Brain microvascular endothelial cell (primary cell): ENCODE results near the gene ERG.

ENCODE experiments used
- DNase-seq: peaks from one replicate; pipeline ENCODE4 v3.0.0-alpha.2; 2020
- H3K27ac ChIP-seq: fragments of 250-450 bp; sonication (Bioruptor Pico); 2 replicates; pipeline ENCODE4 v1.5.1; 2020; ENCODE audit warnings: mild to moderate bottlenecking, moderate library complexity
- H3K27me3 ChIP-seq: fragments of 250-450 bp; sonication (Bioruptor Pico); replicated peaks from 2 replicates; pipeline ENCODE4 v1.5.1; 2020; ENCODE audit warnings: mild to moderate bottlenecking
- H3K36me3 ChIP-seq: fragments of 250-450 bp; sonication (Bioruptor Pico); replicated peaks from 2 replicates; pipeline ENCODE4 v1.5.1; 2020; ENCODE audit warnings: mild to moderate bottlenecking
- H3K4me3 ChIP-seq: 2 replicates; pipeline ENCODE4 v1.5.1; 2011; ENCODE audit warnings: low read depth, mild to moderate bottlenecking, control low read depth, low read length, moderate library complexity
- CTCF ChIP-seq: IDR thresholded peaks from 2 replicates; pipeline ENCODE4 v1.5.1; 2011; ENCODE audit warnings: low read depth, mild to moderate bottlenecking, moderate library complexity, low read length, control low read depth, inconsistent platforms; ENCODE audit errors: missing control alignments
- in situ Hi-C: cut with HindIII; loops from 2 replicates; pipeline ENCODE4 v1.10.0; 2017; ENCODE audit warnings: low sequenced_read_pairs, low pct_ligation_motif_present

Gene ERG

DNA sequence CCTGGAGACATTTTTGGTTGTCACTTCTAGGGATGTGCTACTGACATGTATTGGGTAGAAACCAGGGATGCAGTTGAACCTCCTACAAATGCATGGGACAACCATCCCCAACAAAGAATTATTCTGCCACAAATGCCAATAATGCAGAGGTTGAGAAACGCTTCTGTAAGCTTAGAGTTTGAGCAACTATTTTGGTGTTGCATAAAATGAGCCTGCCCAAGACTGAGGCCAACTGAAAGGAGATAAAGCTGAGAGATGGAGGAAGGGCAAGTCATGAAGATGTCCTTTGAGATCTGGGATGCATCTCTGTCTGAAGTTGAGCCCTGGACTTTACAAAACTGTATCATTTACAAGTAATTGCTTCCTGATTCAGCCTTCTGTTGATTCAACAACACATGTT lies 134.6 kb downstream of the ERG start:
- TF ChIP-seq CTCF: no peak
- no peaks in the 10 kb centered on the region for H3K27me3 ChIP-seq
- in situ Hi-C loops: loop anchor here (25.0 kb wide), 1 partner anchor 601 kb away; no protein-coding TSS in a partner anchor
- H3K27ac ChIP-seq: no peak overlapping the region
- H3K36me3 ChIP-seq: no peaks in the 10 kb centered on the region
- DNase-seq: no peak
- H3K4me3 ChIP-seq: no peak overlapping the region

- H3K36me3 ChIP-seq: no peaks in the 10 kb centered on the region
- in situ Hi-C loops: loop anchor here (25.0 kb wide), 1 partner anchor 599 kb away; no protein-coding TSS in a partner anchor
- H3K27ac ChIP-seq: no peak overlapping the region
- no peak for TF ChIP-seq CTCF
- H3K4me3 ChIP-seq: no peak overlapping the region
- DNase-seq: no peak
- no peaks in the 10 kb centered on the region for H3K27me3 ChIP-seq
These were observed 137.0 kb downstream of the ERG start for GRCh38 chr21:38361324-38361723.

GRCh38 chr21:38359835-38360234 lies 138.4 kb downstream of the ERG start:
- Histone ChIP-seq H3K27ac (no peak overlapping the region), H3K4me3 (no peak overlapping the region), H3K27me3 (no peaks in the 10 kb centered on the region), H3K36me3 (no peaks in the 10 kb centered on the region)
- DNase-seq: no peak
- in situ Hi-C loops: loop anchor here (25.0 kb wide), 1 partner anchor 598 kb away; no protein-coding TSS in a partner anchor
- no peak for TF ChIP-seq CTCF

DNA sequence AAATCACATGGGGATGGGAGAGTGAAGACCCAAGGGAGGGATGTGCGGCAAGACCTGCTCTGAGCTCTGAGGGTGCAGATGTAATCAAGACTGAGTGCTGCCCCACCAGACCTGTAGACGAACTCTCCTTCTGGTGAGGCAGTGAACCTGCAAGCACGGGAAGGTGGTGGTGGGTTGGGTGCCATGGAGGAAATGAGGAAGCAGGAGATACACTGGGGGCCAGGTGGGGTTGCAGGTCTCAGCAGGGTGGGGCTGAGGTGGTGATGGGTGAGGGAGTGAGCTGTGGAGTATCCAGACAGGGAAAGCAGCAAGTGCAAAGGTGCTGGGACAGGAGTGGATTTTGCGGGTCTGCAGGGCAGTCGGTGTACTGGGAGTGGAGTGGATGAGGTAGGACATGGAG lies 139.2 kb downstream of the ERG start:
- in situ Hi-C loops: loop anchor here (25.0 kb wide), 1 partner anchor 597 kb away; no protein-coding TSS in a partner anchor
- H3K27me3 ChIP-seq: no peaks in the 10 kb centered on the region
- no peak for DNase-seq
- H3K4me3 ChIP-seq: no peak overlapping the region
- no peak overlapping the region for H3K27ac ChIP-seq
- H3K36me3 ChIP-seq: no peaks in the 10 kb centered on the region
- no peak for TF ChIP-seq CTCF

DNA sequence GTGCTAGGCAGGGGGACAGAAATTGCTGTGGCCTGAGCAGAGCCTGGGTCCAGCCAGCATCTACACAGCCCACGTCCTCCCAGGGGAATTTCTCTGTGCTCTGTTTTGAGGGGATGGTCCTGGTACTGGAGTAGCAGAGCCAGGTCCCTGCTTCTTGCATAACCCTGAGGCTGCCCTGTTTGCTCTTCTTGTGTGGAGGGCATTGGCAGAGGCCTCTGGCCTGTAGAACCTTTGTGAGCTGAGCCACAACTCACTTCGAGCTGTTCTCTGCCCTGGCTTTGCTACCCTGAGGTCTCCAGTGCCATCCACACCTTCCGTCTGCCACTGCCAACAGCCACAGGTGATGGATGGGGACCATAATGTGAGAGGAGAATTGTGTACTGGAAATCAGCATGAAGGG lies 139.6 kb downstream of the ERG start:
- DNase-seq: no peak
- in situ Hi-C loops: loop anchor here (25.0 kb wide), 1 partner anchor 596 kb away; no protein-coding TSS in a partner anchor
- H3K27me3 ChIP-seq: no peaks in the 10 kb centered on the region
- H3K27ac ChIP-seq: no peak overlapping the region
- TF ChIP-seq CTCF: no peak
- H3K36me3 ChIP-seq: no peaks in the 10 kb centered on the region
- no peak overlapping the region for H3K4me3 ChIP-seq

DNA sequence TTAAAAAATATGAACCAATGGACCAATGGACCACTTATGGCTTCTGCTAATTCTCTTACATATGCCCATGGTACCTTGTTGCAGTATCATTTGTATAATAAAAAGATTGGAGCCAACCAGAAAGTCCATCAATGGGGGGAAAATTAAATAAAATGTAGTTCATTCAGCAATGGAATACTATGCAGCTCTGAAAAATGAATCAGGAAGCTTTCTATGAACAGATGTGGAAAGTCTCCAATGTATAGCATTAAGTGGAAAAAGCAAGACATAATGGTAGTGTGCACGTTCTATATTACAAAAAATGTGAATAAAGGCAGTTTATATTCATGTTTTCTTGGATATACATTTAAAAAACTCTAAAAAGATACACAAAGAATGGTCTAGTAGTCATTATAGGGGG lies 140.2 kb downstream of the ERG start:
- no peak overlapping the region for H3K4me3 ChIP-seq
- no peak for TF ChIP-seq CTCF
- no peaks in the 10 kb centered on the region for H3K27me3 ChIP-seq
- no peak overlapping the region for H3K27ac ChIP-seq
- in situ Hi-C loops: loop anchor here (25.0 kb wide), 1 partner anchor 596 kb away; no protein-coding TSS in a partner anchor
- H3K36me3 ChIP-seq: no peaks in the 10 kb centered on the region
- DNase-seq: no peak
